Measurements from ENCODE around the gene ARHGDIG. TPM values are rescaled to one million over a fixed set of nuclear protein-coding genes. Genes with fewer than 3 reads are reported as not detected.

ARHGDIG gene
- total RNA-seq, 2 donors from 2014 or later: 5.9 to 6.8 TPM

DNA sequence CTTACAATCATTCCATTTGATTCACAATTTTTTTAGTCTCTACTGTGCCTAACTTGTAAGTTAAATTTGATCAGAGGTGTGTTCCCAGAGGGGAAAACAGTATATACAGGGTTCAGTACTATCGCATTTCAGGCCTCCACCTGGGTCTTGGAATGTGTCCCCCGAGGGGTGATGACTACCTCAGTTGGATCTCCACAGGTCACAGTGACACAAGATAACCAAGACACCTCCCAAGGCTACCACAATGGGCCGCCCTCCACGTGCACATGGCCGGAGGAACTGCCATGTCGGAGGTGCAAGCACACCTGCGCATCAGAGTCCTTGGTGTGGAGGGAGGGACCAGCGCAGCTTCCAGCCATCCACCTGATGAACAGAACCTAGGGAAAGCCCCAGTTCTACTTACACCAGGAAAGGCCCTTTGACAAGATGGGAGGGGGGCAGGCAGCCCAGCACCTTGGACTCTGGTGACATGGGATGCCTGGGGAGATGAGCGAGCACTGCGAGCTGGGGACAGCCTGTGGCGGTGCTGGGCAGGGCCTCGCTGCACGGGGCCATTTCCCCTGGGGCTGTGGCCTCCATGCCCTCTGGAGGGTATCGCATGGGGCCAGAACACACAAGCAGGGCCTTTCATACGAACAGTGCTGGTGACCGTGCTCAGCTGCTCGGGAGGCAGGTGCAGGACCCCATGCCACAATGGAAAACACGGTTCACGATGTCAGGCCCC lies 36.5 kb downstream of the ARHGDIG start:
- Histone ChIP-seq H3K36me3 (peaks cover 24% of the 10 kb centered on the region), H3K9me3 (no peaks in the 10 kb centered on the region), H3K27ac (no peak overlapping the region), H3K4me3 (no peak overlapping the region), H3K27me3 (no peaks in the 10 kb centered on the region), H3K4me1 (peaks cover 0 to 6% of the 10 kb centered on the region in 2 donors)
- DNase-seq (ENCODE audit: low spot score): no peak
- TF ChIP-seq CTCF (IDR thresholded peaks at IDR 0.05): no peak

DNA sequence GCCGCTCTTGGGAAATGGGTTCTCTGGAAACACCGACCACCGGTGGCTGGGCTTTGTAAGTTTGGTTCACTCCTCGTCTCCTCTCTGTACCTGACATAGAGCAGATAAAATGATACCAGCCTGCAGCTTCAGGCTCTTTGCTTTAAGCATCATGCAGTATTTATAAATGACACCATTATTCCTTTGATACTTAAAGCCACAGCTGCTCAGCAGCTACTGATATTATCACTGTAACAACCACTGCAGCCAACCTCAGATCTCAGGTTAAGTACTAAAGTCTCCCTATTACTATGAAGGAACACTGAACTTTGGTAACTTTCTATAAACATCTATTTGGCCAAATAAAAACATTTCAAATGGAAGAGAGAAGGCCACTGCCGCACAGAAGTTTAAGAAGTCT lies 37.2 kb downstream of the ARHGDIG start:
- Histone ChIP-seq H3K4me1 (peaks cover 0 to 6% of the 10 kb centered on the region in 2 donors), H3K27ac (no peak overlapping the region), H3K4me3 (no peak overlapping the region), H3K36me3 (peaks cover 22% of the 10 kb centered on the region), H3K9me3 (no peaks in the 10 kb centered on the region), H3K27me3 (no peaks in the 10 kb centered on the region)
- no peak for DNase-seq (ENCODE audit: low spot score)
- TF ChIP-seq CTCF (IDR thresholded peaks at IDR 0.05): no peak

DNA sequence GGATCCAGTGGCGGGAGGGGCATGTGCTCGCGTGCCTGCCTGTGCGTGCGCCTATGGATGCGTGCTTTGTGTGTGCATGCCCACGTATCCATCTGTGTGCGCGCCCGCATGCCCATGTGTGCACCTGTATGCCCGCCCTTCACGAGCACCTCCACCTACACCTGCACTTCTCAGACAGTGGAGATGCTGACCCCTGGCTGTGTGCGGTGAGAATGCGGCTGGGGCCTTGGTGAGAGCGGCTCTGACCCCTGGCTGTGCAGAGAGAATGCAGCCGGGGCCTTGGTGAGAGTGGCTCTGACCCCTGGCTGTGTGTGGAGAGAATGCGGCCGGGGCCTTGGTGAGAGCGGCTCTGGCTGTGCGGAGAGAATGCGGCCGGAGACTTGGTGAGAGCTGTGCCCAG lies 38.2 kb downstream of the ARHGDIG start:
- no peaks in the 10 kb centered on the region for H3K27me3 ChIP-seq
- H3K36me3 ChIP-seq: peaks cover 11% of the 10 kb centered on the region
- no peak overlapping the region for H3K27ac ChIP-seq
- no peak for TF ChIP-seq CTCF (IDR thresholded peaks at IDR 0.05)
- no peak overlapping the region for H3K4me3 ChIP-seq
- DNase-seq (ENCODE audit: low spot score): no peak
- H3K4me1 ChIP-seq: peaks cover 0 to 6% of the 10 kb centered on the region in 2 donors
- H3K9me3 ChIP-seq: no peaks in the 10 kb centered on the region

DNA sequence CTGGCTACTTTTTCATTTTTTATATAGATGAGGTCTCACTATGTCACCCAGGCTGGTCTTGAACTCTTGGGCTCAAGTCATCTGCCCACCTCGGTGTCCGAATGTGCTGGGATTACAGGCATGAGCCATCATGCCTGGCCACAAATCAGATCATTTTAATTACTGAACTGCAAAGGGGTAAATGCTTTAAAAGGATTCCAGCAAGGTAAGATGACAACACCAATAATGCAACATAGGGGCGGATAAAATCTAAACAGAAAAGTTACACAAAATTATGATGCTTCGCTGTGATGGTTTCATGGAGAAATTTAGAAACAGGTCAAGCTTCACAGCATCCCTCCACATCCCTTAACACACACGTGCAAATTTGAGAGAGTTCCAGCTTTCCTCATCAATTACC lies 39.8 kb downstream of the ARHGDIG start:
- DNase-seq (ENCODE audit: low spot score): no peak
- Histone ChIP-seq H3K36me3 (peaks cover 4% of the 10 kb centered on the region), H3K27me3 (no peaks in the 10 kb centered on the region), H3K4me3 (no peak overlapping the region), H3K4me1 (peaks cover 0 to 18% of the 10 kb centered on the region in 2 donors), H3K27ac (no peak overlapping the region), H3K9me3 (no peaks in the 10 kb centered on the region)
- TF ChIP-seq CTCF (IDR thresholded peaks at IDR 0.05): no peak

GRCh38 chr16:321532-321931 lies 41.1 kb downstream of the ARHGDIG start:
- Histone ChIP-seq H3K36me3 (peaks cover 4% of the 10 kb centered on the region), H3K9me3 (no peaks in the 10 kb centered on the region), H3K27ac (no peak overlapping the region), H3K27me3 (no peaks in the 10 kb centered on the region), H3K4me1 (peaks cover 0 to 21% of the 10 kb centered on the region in 2 donors), H3K4me3 (no peak overlapping the region)
- no peak for DNase-seq (ENCODE audit: low spot score)
- no peak for TF ChIP-seq CTCF (IDR thresholded peaks at IDR 0.05)

Data from right atrium auricular region (tissue), 2 donors.